Left kidney (tissue), 2 donors: ENCODE measurements around the gene PTPN14. TPM values are rescaled to one million over a fixed set of nuclear protein-coding genes. Genes with fewer than 3 reads are reported as not detected.
A peak's percentile ranks its signal among the peaks of the same experiment; 100 is the strongest.

Source experiments
- DNase-seq: peaks from one replicate; pipeline ENCODE4 v3.0.0-alpha.2; 2013
- polyA plus RNA-seq: library from polyadenylated mRNA; unstranded; fragments of 120-200 nt; gene quantifications from one replicate; pipeline ENCODE4 v1.2.1, GENCODE V29; 2013; ENCODE audit not compliant: insufficient read length

The PTPN14 gene
- polyA plus RNA-seq, 1 donor = 44.4 TPM

DNA sequence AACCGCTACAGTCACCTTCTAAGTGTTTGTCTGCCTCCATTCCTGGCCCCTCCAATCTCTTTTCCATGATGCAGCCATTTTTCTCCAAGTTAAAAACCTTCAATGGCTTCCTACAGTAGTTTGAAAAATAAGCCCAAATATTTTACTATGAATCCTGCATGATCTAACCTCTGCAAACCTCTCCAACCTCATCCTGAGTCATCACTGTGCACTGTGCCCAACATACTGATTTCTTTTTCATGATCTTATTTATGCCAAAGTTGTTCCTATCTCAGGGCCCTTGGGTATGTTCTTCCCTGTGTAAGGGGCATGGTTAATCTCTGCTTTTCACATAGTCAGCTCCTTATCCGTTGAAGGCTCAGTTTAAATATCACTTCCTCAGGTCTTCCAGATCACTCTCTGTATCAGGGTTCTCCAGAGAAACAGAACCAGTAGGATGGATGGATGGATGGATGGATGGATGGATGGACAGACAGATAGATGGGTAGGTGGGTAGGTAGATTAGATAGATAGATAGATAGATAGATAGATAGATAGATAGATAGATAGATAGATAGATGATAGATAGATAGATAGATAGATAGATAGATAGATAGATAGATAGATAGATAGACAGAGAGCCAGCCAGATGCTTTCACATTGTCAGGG lies 18.1 kb upstream of the PTPN14 start:
- DNase-seq = no peak

- DNase-seq = no peak
Observed at GRCh38 chr1:214568328-214568727, 16.9 kb upstream of the PTPN14 start.

- DNase-seq = no peak
Observed at GRCh38 chr1:214567481-214567980, 16.1 kb upstream of the PTPN14 start.

- DNase-seq = no peak
Observed at GRCh38 chr1:214566158-214567104, 15.0 kb upstream of the PTPN14 start.

DNA sequence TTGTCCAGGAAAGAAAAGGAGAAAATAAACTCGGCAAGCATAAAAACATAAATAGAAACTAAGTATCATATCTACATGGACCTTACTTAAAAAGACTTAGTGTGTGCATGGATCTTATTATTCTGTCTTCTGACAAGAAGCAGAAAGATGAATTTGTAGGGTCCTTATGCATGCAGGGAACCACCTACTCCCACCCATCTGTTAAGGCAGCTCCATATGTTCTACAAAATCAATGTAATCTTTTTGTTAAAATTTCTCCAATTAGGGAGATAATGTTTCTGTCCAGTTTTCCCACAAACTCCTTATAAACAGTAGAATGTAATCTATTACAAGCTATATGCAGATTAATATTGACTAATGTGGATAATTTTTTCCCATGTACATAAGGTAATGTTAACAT lies 13.9 kb upstream of the PTPN14 start:
- DNase-seq = no peak

GRCh38 chr1:214563881-214564280 lies 12.5 kb upstream of the PTPN14 start:
- DNase-seq = no peak

- DNase-seq = peak; percentile 87
Observed at GRCh38 chr1:214557952-214558735, 6.7 kb upstream of the PTPN14 start.

- no peak for DNase-seq
Observed at GRCh38 chr1:214553142-214553710, 1.8 kb upstream of the PTPN14 start.

DNA sequence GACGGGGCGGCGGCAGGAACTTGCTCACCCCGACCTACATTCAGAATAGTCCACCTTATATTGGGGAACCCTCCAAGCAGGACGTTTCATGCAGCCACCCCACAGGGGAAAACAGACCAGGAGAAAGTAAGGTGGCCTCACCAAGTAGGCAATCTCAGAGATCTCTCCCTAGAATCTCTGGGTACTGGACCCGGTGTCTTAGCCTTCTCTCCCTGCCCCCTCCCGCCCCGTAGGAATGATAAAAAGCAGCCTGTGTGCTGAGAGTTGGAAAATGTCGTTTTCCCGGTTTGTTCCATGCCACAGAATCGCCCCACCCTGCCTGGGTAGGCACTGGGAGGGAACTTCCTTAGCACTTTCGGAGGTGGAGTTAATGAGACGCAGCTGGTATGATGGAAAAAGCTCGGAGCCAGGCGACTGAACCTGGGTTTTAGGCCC lies 789 bp upstream of the PTPN14 start:
- DNase-seq = peak; percentile 86

- no peak for DNase-seq
Observed at GRCh38 chr1:214550857-214551435, 456 bp downstream of the PTPN14 start.

DNA sequence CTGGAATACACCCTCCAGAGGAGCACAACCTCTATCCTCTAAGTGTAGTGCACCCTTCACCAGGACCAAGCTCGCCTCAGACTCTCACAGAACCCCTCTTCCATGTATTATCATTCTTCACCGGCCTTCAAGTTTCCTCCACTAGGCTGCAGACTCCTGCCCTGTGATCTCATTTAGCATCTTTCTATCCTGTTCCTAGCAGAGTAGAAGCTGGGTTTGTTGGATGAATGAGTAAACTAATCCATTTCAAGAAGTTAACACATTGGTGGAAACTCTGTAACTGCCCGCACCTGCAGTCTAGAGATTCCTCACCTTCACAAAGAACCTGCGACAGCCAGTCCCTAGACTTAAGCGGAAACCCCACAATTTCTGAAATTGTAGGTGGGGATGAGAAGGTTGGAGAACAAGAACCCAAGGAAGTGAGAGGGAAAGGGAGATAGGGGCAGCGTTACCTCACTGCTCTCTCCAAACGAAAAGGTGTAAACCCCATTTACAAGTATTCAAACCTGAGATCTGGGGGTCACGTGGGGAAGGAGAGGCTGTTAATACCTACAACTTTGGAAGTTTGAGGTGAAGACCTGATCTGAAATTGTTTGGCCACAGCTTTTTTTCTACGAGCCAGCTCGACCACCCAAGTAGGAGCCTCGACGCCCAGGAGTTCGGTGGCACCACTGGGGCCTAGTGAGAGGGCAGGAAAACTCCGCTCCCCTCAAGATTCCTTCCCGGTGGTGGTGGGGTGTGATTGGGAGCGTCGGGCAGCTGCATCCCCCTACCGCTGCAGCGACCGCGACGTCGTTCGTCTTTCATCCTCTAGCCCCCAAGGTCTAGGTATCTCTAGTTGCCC lies 1.2 kb downstream of the PTPN14 start:
- DNase-seq = no peak

- DNase-seq = no peak
Observed at GRCh38 chr1:214549604-214550003, 1.8 kb downstream of the PTPN14 start.

- DNase-seq = no peak
Observed at GRCh38 chr1:214548988-214549387, 2.4 kb downstream of the PTPN14 start.

DNA sequence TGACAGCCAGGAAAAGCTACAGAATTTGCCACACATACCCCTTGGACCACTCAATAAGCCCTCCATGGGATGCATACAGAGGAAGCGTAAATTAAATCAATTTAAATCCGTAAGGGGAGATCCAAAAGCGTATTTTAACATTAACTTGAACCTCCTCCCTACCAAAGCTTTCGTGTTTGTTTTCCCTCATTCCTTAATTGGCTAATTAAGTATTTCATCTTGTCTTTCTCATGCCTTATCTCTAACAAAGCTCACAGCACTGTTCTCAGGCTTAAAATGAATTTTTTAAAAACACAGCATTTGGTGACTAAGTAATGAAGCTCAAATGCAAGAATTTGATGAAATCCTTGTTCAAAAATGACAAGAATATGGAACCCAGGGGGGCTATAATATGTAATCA lies 3.1 kb downstream of the PTPN14 start:
- DNase-seq = no peak

- DNase-seq = no peak
Observed at GRCh38 chr1:214547747-214548146, 3.7 kb downstream of the PTPN14 start.

DNA sequence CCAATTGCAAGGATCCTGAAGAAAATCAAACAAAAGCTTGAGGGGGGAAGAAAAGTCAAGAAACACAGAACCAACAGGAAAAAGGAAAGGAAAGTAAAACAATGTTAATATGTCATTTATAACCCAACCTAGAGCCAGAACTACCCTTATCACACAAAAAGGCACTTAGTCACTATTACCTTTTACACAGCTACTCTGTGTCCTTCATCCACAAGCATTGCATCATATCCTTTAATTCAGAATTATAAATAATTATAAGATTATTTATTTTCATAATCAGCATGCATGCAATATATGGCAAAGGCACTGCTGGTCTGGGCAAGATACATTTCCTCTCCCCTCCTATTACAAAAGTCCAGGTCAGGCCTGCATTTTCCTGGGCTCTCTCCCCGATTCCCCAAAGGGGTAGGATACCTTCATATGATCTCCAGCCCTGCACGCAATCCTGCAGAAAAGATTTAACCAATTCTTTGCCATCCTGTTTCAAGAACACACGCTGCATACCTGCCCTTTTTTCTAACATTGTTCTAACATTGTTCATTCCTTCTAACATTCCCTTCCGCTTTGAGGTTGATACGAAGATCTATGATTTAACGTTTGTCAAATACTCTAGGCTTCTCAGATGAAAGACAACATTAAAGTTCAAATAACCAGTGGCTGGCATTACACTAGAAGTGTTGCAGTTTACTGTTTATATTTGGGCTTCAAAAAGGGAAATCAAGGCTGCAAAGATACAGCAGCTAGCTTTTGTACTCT lies 4.3 kb downstream of the PTPN14 start:
- DNase-seq = no peak

DNA sequence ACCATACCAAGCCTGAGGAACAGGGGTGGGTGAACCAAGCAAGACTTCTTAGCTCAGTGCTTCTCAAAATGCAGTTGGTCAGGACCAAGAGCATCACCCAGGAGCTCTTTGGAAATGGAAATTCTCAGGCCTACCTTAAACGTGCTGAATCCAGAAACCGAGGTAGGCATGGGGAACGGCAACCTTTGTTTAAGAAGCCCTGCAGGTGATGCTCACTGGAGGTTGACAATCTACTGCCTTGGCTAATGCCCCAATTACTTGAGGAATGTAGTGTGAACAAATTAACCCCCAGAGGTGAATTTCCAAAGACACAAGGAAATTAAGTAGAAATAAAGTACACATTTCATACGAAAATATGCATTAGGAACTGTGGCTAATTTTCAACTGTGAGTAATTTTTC lies 5.3 kb downstream of the PTPN14 start:
- DNase-seq = no peak

GRCh38 chr1:214545293-214545692 lies 6.1 kb downstream of the PTPN14 start:
- DNase-seq = no peak

- no peak for DNase-seq
Observed at GRCh38 chr1:214544791-214545190, 6.6 kb downstream of the PTPN14 start.
